ENCODE results near the gene PSKH1. TPM values are rescaled to one million over a fixed set of nuclear protein-coding genes. Genes with fewer than 3 reads are reported as not detected.

Gene PSKH1
- total and polyA plus RNA-seq, 4 donors, result 8.3 to 23.8 (median 13.8) TPM

GRCh38 chr16:67857547-67858233, 35.4 kb upstream of the PSKH1 start:
- Histone ChIP-seq H3K27me3 (ENCODE audit: control insufficient read depth in 4 of 4, insufficient read depth in 4 of 4, low read length in 3 of 4) (no peaks in the 10 kb centered on the region), H3K27ac (ENCODE audit: low read depth in 1 of 2, low read length in 2 of 2) (peak overlapping the region; percentile 77 to 90), H3K9ac (ENCODE audit: low read depth in 1 of 2, low read length in 2 of 2) (no peak overlapping the region), H3K4me3 (ENCODE audit: low read depth in 1 of 3, low read length in 3 of 3) (no peak overlapping the region), H3K36me3 (ENCODE audit: control insufficient read depth in 4 of 4, insufficient read depth in 3 of 4, low read depth in 1 of 4, low read length in 3 of 4) (no peaks in the 10 kb centered on the region), H3K9me3 (ENCODE audit: control insufficient read depth in 4 of 4, low read length in 3 of 4) (no peaks in the 10 kb centered on the region), H3K4me1 (ENCODE audit: control insufficient read depth in 4 of 4, insufficient read depth in 4 of 4, low read length in 3 of 4) (peaks cover 11 to 22% (median 17%) of the 10 kb centered on the region in 4 donors)
- 34% methylated on average over 3 of the region's 3 CpGs for WGBS
- peak; percentile 55 for DNase-seq (ENCODE audit: low spot score)
- TF ChIP-seq CTCF (IDR thresholded peaks at IDR 0.05; ENCODE audit: low read depth, low read length, missing input control) (no peak), SP1 (IDR thresholded peaks at IDR 0.05) (peak; percentile 88), FOXA2 (IDR thresholded peaks at IDR 0.05) (peak; percentile 66), MAX (IDR thresholded peaks at IDR 0.05) (peak; percentile 97), JUND (IDR thresholded peaks at IDR 0.05) (peak; percentile 69 to 96), GABPA (IDR thresholded peaks at IDR 0.05 in 1 of 2, conservative IDR thresholded peaks at IDR 0.05 in 1 of 2) (peak in 1 of 2 donors; percentile 69), ATF3 (IDR thresholded peaks at IDR 0.05) (peak; percentile 75), REST (IDR thresholded peaks at IDR 0.05) (peak; percentile 81), HNF4A (conservative IDR thresholded peaks at IDR 0.05) (peak; percentile 88 to 95), HNF4G (IDR thresholded peaks at IDR 0.05) (peak; percentile 52), RXRA (IDR thresholded peaks at IDR 0.05) (peak; percentile 89 to 98), ZBTB33 (IDR thresholded peaks at IDR 0.05) (peak; percentile 95), RAD21 (IDR thresholded peaks at IDR 0.05) (peak; percentile 55 to 57), YY1 (IDR thresholded peaks at IDR 0.05) (peak; percentile 82), NR2F2 (IDR thresholded peaks at IDR 0.05) (peak; percentile 73), FOXA1 (IDR thresholded peaks at IDR 0.05) (peak; percentile 72), TAF1 (conservative IDR thresholded peaks at IDR 0.05) (no peak), EGR1 (IDR thresholded peaks at IDR 0.05; ENCODE audit: low read depth in 2 of 2) (peak; percentile 83 to 93)

All from liver (tissue), 9 donors.